HG02943 (cell line): ENCODE results near the gene OR5M11.
"Not testable (repeated sequence)": the region's sequence is repeated elsewhere in the genome, so short reads cannot be mapped to it uniquely, and the experiment has no call there.

Experiments used
- ATAC-seq: cut with Tn5 transposase; IDR thresholded peaks from one replicate; pipeline ENCODE4 v1.9.1; 2021; ENCODE audit warnings: mild to moderate bottlenecking, low read depth, moderate library complexity; ENCODE audit not compliant: unreplicated experiment

Gene OR5M11

GRCh38 chr11:56543157-56543556, at the start of gene OR5M11:
Gene OR5M11 (minus strand): TSS chr11:56543257. CDS start chr11:56543257, 0 bp downstream.
- no peak for ATAC-seq

GRCh38 chr11:56592088-56592717, 49.1 kb upstream of the OR5M11 start:
- not testable (repeated sequence) for ATAC-seq

- no peak for ATAC-seq
These were observed 34.6 kb upstream of the OR5M11 start, which contains the start of gene OR5M10 for GRCh38 chr11:56577621-56578020. Gene OR5M10 (minus strand): TSS chr11:56577721. CDS start chr11:56577721, 0 bp downstream.

GRCh38 chr11:56558574-56558973, 15.5 kb upstream of the OR5M11 start:
- ATAC-seq, result no peak

GRCh38 chr11:56554691-56555090, 11.6 kb upstream of the OR5M11 start:
- ATAC-seq, result not testable (repeated sequence)

GRCh38 chr11:56545531-56545930, 2.5 kb upstream of the OR5M11 start:
- no peak for ATAC-seq

GRCh38 chr11:56543739-56544138, 682 bp upstream of the OR5M11 start:
- ATAC-seq, result no peak

GRCh38 chr11:56533054-56533740, 9.9 kb downstream of the OR5M11 start:
- ATAC-seq, result no peak

GRCh38 chr11:56531856-56532255, 11.2 kb downstream of the OR5M11 start:
- ATAC-seq, result no peak

- no peak for ATAC-seq
These were observed 21.0 kb downstream of the OR5M11 start for GRCh38 chr11:56522008-56522407.

GRCh38 chr11:56513280-56513679, 29.8 kb downstream of the OR5M11 start:
- ATAC-seq, result no peak

- ATAC-seq, result no peak
These were observed 33.6 kb downstream of the OR5M11 start for GRCh38 chr11:56509439-56509838.

GRCh38 chr11:56497010-56497409, 46.0 kb downstream of the OR5M11 start:
- no peak for ATAC-seq

GRCh38 chr11:56495117-56495516, 47.9 kb downstream of the OR5M11 start:
- no peak for ATAC-seq
